Astrocyte (in vitro differentiated cells and primary cell): ENCODE measurements around the gene MEAF6. TPM values are rescaled to one million over a fixed set of nuclear protein-coding genes. Genes with fewer than 3 reads are reported as not detected.
"Not testable (repeated sequence)": the region's sequence is repeated elsewhere in the genome, so short reads cannot be mapped to it uniquely, and the experiment has no call there.

Experiments
- DNase-seq: peaks from one replicate; pipeline ENCODE4 v3.0.0-alpha.2; 2010; ENCODE audit warnings: low read depth
- FAIRE-seq: peaks from 2 replicates; lab custom pipeline; 2011; peaks lifted over from hg19 to GRCh38; lab: Jason Lieb, UNC
- H2AFZ ChIP-seq: 2 replicates; pipeline ENCODE4 v1.6.0; 2012; ENCODE audit warnings: low read depth, low read length, inconsistent platforms
- H3K27ac ChIP-seq: 2 replicates; pipeline ENCODE4 v1.5.1; 2011; ENCODE audit warnings: low read depth, low read length, inconsistent platforms
- H3K27me3 ChIP-seq: 2 replicates; pipeline ENCODE4 v1.6.0; 2011; ENCODE audit warnings: low read length, inconsistent platforms; ENCODE audit not compliant: insufficient read depth
- H3K36me3 ChIP-seq: 2 replicates; pipeline ENCODE4 v1.5.1; 2011; ENCODE audit warnings: low read length, inconsistent platforms; ENCODE audit not compliant: insufficient read depth
- H3K4me1 ChIP-seq: 2 replicates; pipeline ENCODE4 v1.5.1; 2011; ENCODE audit warnings: low read length, inconsistent platforms; ENCODE audit not compliant: insufficient read depth
- H3K4me2 ChIP-seq: 2 replicates; pipeline ENCODE4 v1.6.0; 2012; ENCODE audit warnings: low read length, inconsistent platforms
- H3K4me3 ChIP-seq: 2 replicates; pipeline ENCODE4 v1.5.1; 2011; ENCODE audit warnings: low read depth, mild to moderate bottlenecking, low read length, inconsistent platforms; ENCODE audit not compliant: insufficient read depth
- H3K79me2 ChIP-seq: 2 replicates; pipeline ENCODE4 v1.6.0; 2012; ENCODE audit warnings: mild to moderate bottlenecking, low read length, inconsistent platforms; ENCODE audit not compliant: insufficient read depth
- H3K9ac ChIP-seq: 2 replicates; pipeline ENCODE4 v1.6.0; 2012; ENCODE audit warnings: mild to moderate bottlenecking, low read length, inconsistent platforms
- H3K9me3 ChIP-seq: 2 replicates; pipeline ENCODE4 v1.5.1; 2012; ENCODE audit warnings: low read depth, mild to moderate bottlenecking, low read length, inconsistent platforms; ENCODE audit not compliant: insufficient read depth
- H4K20me1 ChIP-seq: 2 replicates; pipeline ENCODE4 v1.6.0; 2012; ENCODE audit warnings: low read length, inconsistent platforms; ENCODE audit not compliant: insufficient read depth
- H3K27ac Mint-ChIP-seq: one replicate; pipeline ENCODE4 v1.8.0; 2021; ENCODE audit warnings: mild to moderate bottlenecking, mixed read lengths; ENCODE audit not compliant: unreplicated experiment
- H3K27me3 Mint-ChIP-seq: one replicate; pipeline ENCODE4 v1.8.0; 2021; ENCODE audit warnings: low read depth, mixed read lengths; ENCODE audit not compliant: unreplicated experiment
- H3K36me3 Mint-ChIP-seq: one replicate; pipeline ENCODE4 v1.8.0; 2021; ENCODE audit warnings: low read depth, mixed read lengths; ENCODE audit not compliant: unreplicated experiment
- H3K4me1 Mint-ChIP-seq: one replicate; pipeline ENCODE4 v1.8.0; 2021; ENCODE audit warnings: low read depth, mixed read lengths; ENCODE audit not compliant: unreplicated experiment
- H3K4me3 Mint-ChIP-seq: one replicate; pipeline ENCODE4 v1.8.0; 2021; ENCODE audit warnings: mild to moderate bottlenecking, moderate library complexity, mixed read lengths; ENCODE audit not compliant: unreplicated experiment
- H3K9me3 Mint-ChIP-seq: one replicate; pipeline ENCODE4 v1.8.0; 2021; ENCODE audit warnings: mild to moderate bottlenecking, mixed read lengths; ENCODE audit not compliant: unreplicated experiment
- CTCF ChIP-seq: IDR thresholded peaks from 2 replicates; pipeline ENCODE4 v1.5.1; 2011; ENCODE audit warnings: low read depth, mild to moderate bottlenecking, inconsistent platforms, low read length, moderate library complexity; ENCODE audit not compliant: insufficient read depth
- EZH2 ChIP-seq: IDR thresholded peaks from 2 replicates; pipeline ENCODE4 v1.6.1; 2012; ENCODE audit warnings: mild to moderate bottlenecking, low read length, inconsistent platforms; ENCODE audit not compliant: insufficient read depth
- total RNA-seq: library from RNA; stranded (reverse); gene quantifications from 2 replicates; pipeline ENCODE4 v1.2.1, GENCODE V29; 2021

Gene MEAF6
- total RNA-seq, 1 donor from 2014 or later, result 49.0 TPM

DNA sequence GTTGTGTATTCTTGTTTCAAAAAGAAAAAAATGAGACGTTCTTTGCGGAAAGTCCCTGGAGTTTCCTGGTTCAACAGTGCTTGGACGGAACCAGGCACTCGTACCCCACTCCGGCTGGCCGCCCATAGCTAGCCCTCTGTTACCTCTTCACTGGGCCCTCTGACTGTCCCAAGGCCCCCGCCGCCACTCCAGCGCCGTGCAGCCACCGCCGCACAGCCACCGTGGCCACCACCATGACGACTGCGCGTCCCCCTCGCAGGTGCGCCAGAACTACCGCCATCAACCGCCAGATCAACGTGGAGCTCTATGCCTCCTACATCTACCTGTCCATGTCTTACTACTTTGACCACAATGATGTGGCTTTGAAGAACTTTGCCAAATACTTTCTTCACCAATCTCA, 30.0 kb upstream of the MEAF6 start:
- TF ChIP-seq EZH2 (no peak), CTCF (no peak)
- peaks cover 16% of the 10 kb centered on the region for H3K36me3 Mint-ChIP-seq
- H3K36me3 ChIP-seq, result peaks cover 26% of the 10 kb centered on the region

GRCh38 chr1:37540036-37540785, 25.6 kb upstream of the MEAF6 start:
- TF ChIP-seq CTCF, result no peak
- no peak for TF ChIP-seq EZH2
- Histone ChIP-seq H4K20me1 (peaks cover 19% of the 10 kb centered on the region), H2AFZ (no peak overlapping the region), H3K4me1 (peaks cover 8% of the 10 kb centered on the region), H3K9me3 (no peaks in the 10 kb centered on the region), H3K4me2 (no peak overlapping the region), H3K27ac (no peak overlapping the region), H3K27me3 (no peaks in the 10 kb centered on the region), H3K4me3 (no peak overlapping the region), H3K36me3 (peaks cover 49% of the 10 kb centered on the region), H3K9ac (no peak overlapping the region), H3K79me2 (peaks cover 20% of the 10 kb centered on the region)
- FAIRE-seq (no peak), DNase-seq (no peak)
- H3K4me1 Mint-ChIP-seq, result no peaks in the 10 kb centered on the region
- no peak overlapping the region for H3K4me3 Mint-ChIP-seq
- no peaks in the 10 kb centered on the region for H3K9me3 Mint-ChIP-seq
- no peaks in the 10 kb centered on the region for H3K27me3 Mint-ChIP-seq
- no peak overlapping the region for H3K27ac Mint-ChIP-seq
- peaks cover 22% of the 10 kb centered on the region for H3K36me3 Mint-ChIP-seq

More for the DNA sequence above, 30.0 kb upstream of the MEAF6 start:
- H3K79me2 ChIP-seq, result peaks cover 29% of the 10 kb centered on the region
- Mint-ChIP-seq H3K4me3 (no peak overlapping the region), H3K9me3 (no peaks in the 10 kb centered on the region), H3K4me1 (peaks cover 4% of the 10 kb centered on the region), H3K27ac (no peak overlapping the region), H3K27me3 (no peaks in the 10 kb centered on the region)
- H3K9me3 ChIP-seq, result no peaks in the 10 kb centered on the region
- peaks cover 7% of the 10 kb centered on the region for H4K20me1 ChIP-seq
- H3K27ac ChIP-seq, result no peak overlapping the region
- no peaks in the 10 kb centered on the region for H3K4me1 ChIP-seq
- H3K4me2 ChIP-seq, result no peak overlapping the region
- H3K27me3 ChIP-seq, result no peaks in the 10 kb centered on the region
- DNase-seq (no peak), FAIRE-seq (no peak)
- H3K4me3 ChIP-seq, result no peak overlapping the region
- no peak overlapping the region for H3K9ac ChIP-seq
- no peak overlapping the region for H2AFZ ChIP-seq

DNA sequence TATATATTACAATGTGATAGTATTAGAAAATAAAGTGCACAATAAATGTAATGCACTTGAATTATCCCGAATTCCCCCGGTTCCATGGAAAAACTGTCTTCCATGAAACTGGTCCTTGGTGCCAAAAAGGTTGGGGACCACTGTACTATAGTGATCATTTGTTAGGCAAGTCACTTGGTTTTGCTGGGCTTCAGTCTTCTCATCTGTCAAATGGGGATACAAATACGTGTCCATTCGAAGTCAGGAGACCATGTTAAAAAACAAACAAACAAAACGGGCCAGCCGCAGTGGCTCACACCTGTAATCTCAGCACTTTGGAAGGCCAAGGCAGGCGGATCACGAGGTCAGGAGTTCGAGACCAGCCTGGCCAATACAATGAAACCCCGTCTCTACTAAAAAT, 24.6 kb upstream of the MEAF6 start:
- not testable (repeated sequence) for H3K27me3 Mint-ChIP-seq, H2AFZ ChIP-seq, H3K4me3 ChIP-seq, H3K4me1 Mint-ChIP-seq, H3K9ac ChIP-seq, H3K27ac ChIP-seq, FAIRE-seq, H3K4me2 ChIP-seq, H3K4me3 Mint-ChIP-seq, H3K9me3 ChIP-seq, H3K27me3 ChIP-seq, H3K9me3 Mint-ChIP-seq, DNase-seq, H3K27ac Mint-ChIP-seq
- peaks cover 14% of the 10 kb centered on the region for H3K79me2 ChIP-seq
- H3K36me3 Mint-ChIP-seq, result peaks cover 15% of the 10 kb centered on the region
- H3K4me1 ChIP-seq, result peaks cover 12% of the 10 kb centered on the region
- peaks cover 47% of the 10 kb centered on the region for H3K36me3 ChIP-seq
- peaks cover 20% of the 10 kb centered on the region for H4K20me1 ChIP-seq
